ENCODE measurements around the gene DOCK1.

GRCh38 chr10:127320176-127320575 is 414.9 kb downstream of the DOCK1 start:
- TF ChIP-seq EP300 (conservative IDR thresholded peaks at IDR 0.05; ENCODE audit: poor library complexity, severe bottlenecking), result no peak
- TF ChIP-seq, protein P1, sequence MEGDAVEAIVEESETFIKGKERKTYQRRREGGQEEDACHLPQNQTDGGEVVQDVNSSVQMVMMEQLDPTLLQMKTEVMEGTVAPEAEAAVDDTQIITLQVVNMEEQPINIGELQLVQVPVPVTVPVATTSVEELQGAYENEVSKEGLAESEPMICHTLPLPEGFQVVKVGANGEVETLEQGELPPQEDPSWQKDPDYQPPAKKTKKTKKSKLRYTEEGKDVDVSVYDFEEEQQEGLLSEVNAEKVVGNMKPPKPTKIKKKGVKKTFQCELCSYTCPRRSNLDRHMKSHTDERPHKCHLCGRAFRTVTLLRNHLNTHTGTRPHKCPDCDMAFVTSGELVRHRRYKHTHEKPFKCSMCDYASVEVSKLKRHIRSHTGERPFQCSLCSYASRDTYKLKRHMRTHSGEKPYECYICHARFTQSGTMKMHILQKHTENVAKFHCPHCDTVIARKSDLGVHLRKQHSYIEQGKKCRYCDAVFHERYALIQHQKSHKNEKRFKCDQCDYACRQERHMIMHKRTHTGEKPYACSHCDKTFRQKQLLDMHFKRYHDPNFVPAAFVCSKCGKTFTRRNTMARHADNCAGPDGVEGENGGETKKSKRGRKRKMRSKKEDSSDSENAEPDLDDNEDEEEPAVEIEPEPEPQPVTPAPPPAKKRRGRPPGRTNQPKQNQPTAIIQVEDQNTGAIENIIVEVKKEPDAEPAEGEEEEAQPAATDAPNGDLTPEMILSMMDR (IDR thresholded peaks at IDR 0.05; ENCODE audit: poor library complexity, severe bottlenecking), result no peak
- no peak for TF ChIP-seq SMC3 (conservative IDR thresholded peaks at IDR 0.05; ENCODE audit: poor library complexity)
- no peak for TF ChIP-seq MXI1 (conservative IDR thresholded peaks at IDR 0.05; ENCODE audit: poor library complexity, severe bottlenecking)

All from neural cell (in vitro differentiated cells).